Measurements from ENCODE around the gene SUPT3H.

SUPT3H gene

GRCh38 chr6:45419571-45420082 lies 41.9 kb upstream of the SUPT3H start:
- Histone ChIP-seq H3K27me3 (peaks cover 0 to 84% of the 10 kb centered on the region in 2 donors), H3K9me3 (no peaks in the 10 kb centered on the region), H3K4me3 (peak overlapping the region; percentile 52 to 59), H3K27ac (no peak overlapping the region), H3K36me3 (no peaks in the 10 kb centered on the region), H3K4me1 (peaks cover 0 to 51% (median 34%) of the 10 kb centered on the region in 4 donors)
- peak in 1 of 2 donors; percentile 76 for DNase-seq
- no peak for TF ChIP-seq CTCF (IDR thresholded peaks at IDR 0.05)
- intact Hi-C loops (cut with DNase I; ENCODE audit: low total_unique reads), result loop anchor here (5.0 kb wide), 1 partner anchor 42 kb away; the partner anchor contains the start of gene SUPT3H

- no peak for TF ChIP-seq CTCF (IDR thresholded peaks at IDR 0.05)
- no peaks in the 10 kb centered on the region for H3K9me3 ChIP-seq
- DNase-seq, result no peak
- no peak overlapping the region for H3K4me3 ChIP-seq
- H3K27ac ChIP-seq, result no peak overlapping the region
- peaks cover 0 to 72% of the 10 kb centered on the region in 2 donors for H3K27me3 ChIP-seq
- H3K4me1 ChIP-seq, result peaks cover 0 to 32% (median 18%) of the 10 kb centered on the region in 4 donors
- H3K36me3 ChIP-seq, result no peaks in the 10 kb centered on the region
- intact Hi-C loops (cut with DNase I; ENCODE audit: low total_unique reads), result no loop called here
These were observed 39.7 kb upstream of the SUPT3H start for GRCh38 chr6:45417436-45417835.

DNA sequence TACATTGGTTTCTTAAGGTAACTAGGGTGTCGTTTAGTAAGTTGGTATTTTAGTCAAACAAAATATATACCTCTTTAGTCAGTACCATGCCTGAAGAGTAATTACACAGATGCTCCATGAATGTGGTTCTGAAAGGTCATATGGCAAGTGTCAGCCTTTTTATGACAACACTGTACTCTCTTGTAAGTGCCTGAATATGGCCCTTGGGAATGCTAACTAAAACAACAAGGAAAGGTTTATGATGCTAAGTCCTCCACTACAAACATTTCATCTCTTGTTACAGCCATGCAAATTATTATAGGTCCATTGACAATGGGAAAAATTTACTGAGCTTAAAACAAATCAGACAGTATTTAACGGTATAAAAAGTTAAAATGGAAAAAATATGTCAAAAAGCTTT lies 39.0 kb upstream of the SUPT3H start:
- Histone ChIP-seq H3K4me1 (peaks cover 0 to 27% (median 15%) of the 10 kb centered on the region in 4 donors), H3K9me3 (no peaks in the 10 kb centered on the region), H3K36me3 (no peaks in the 10 kb centered on the region), H3K4me3 (no peak overlapping the region), H3K27ac (no peak overlapping the region), H3K27me3 (peaks cover 0 to 68% of the 10 kb centered on the region in 2 donors)
- no peak for DNase-seq
- intact Hi-C loops (cut with DNase I; ENCODE audit: low total_unique reads), result no loop called here
- TF ChIP-seq CTCF (IDR thresholded peaks at IDR 0.05), result no peak

DNA sequence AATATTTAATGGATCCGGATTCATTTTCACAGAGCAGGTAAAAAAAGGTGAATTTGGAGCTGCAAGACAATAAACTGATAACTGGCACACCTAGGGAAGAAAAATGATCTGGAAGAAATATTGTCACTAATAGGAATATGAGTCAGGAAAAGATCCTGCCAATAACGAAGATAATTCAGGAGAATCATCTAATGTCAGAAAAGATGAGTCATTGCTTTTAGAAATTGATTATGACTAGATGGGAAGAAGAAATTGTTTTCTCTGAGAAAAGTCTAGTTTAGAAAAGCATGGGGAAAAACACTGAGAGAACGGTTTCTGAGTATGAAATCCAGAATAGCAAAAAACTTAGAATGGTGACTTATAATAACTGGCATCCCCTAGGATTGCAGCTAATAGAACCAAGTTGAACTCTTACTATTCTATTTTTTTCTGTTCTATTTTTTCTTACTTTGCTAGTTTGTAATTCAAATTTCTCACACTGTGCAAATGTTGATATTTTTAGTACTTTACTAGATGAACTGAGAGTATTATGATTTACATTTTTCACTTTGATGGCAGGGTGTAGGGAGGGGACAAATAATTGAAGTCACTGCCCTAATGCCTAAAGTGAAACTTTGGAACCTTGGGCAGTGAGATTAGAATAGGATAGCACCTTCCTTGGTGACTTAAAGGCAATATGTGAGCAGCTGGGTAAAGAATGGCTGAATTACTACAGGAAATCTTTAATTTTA lies 38.2 kb upstream of the SUPT3H start:
- Histone ChIP-seq H3K4me1 (peaks cover 0 to 19% (median 9%) of the 10 kb centered on the region in 4 donors), H3K27ac (no peak overlapping the region), H3K27me3 (peaks cover 0 to 60% of the 10 kb centered on the region in 2 donors), H3K9me3 (no peaks in the 10 kb centered on the region), H3K4me3 (no peak overlapping the region), H3K36me3 (no peaks in the 10 kb centered on the region)
- no peak for DNase-seq
- intact Hi-C loops (cut with DNase I; ENCODE audit: low total_unique reads), result no loop called here
- no peak for TF ChIP-seq CTCF (IDR thresholded peaks at IDR 0.05)

GRCh38 chr6:45415315-45415714 lies 37.6 kb upstream of the SUPT3H start:
- no peak overlapping the region for H3K4me3 ChIP-seq
- no peaks in the 10 kb centered on the region for H3K9me3 ChIP-seq
- TF ChIP-seq CTCF (IDR thresholded peaks at IDR 0.05), result no peak
- H3K27ac ChIP-seq, result no peak overlapping the region
- intact Hi-C loops (cut with DNase I; ENCODE audit: low total_unique reads), result no loop called here
- H3K36me3 ChIP-seq, result no peaks in the 10 kb centered on the region
- peaks cover 0 to 54% of the 10 kb centered on the region in 2 donors for H3K27me3 ChIP-seq
- H3K4me1 ChIP-seq, result peaks cover 0 to 13% (median 6%) of the 10 kb centered on the region in 4 donors
- DNase-seq, result no peak

Measured in tibial artery (tissue), 4 donors.